MV-4-11 (cell line): ENCODE results near the gene SLC25A6.
"Not testable (repeated sequence)": the region's sequence is repeated elsewhere in the genome, so short reads cannot be mapped to it uniquely, and the experiment has no call there.

Experiments used
- DNase-seq: peaks from one replicate; lab custom pipeline; 2025; lab: John Stamatoyannopoulos, UW

SLC25A6 gene

GRCh38 chrX:1354036-1355019 is 37.6 kb downstream of the SLC25A6 start:
- no peak for DNase-seq

DNA sequence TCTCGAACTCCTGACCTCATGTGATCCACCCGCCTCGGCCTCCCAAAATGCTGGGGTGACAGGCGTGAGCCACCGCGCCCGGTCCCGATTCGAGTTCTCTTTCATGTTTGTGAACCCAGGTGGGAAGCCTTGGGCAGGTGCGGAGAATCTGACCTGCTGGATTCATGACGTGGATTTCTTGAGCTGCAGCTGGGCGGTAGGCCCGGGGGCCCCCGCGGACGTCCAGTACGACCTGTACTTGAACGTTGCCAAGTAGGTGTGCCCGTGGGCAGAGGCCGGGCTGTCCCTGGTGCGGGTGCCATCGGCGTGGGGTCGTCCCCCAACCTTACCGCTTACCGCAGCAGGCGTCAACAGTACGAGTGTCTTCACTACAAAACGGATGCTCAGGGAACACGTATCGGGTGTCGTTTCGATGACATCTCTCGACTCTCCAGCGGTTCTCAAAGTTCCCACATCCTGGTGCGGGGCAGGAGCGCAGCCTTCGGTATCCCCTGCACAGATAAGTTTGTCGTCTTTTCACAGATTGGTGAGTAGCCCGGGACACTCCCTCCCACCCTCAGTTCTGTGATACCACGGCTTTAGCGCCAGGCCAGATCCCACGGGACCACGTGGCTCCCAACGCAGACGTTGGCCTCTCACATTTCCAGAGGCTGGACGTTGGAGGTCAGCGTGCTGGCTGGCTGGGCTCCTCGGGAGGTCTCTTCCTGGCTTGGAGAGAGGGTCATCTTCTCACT is 39.8 kb downstream of the SLC25A6 start:
- no peak for DNase-seq

- not testable (repeated sequence) for DNase-seq
Observed at GRCh38 chrX:1349606-1350005, 42.3 kb downstream of the SLC25A6 start.

DNA sequence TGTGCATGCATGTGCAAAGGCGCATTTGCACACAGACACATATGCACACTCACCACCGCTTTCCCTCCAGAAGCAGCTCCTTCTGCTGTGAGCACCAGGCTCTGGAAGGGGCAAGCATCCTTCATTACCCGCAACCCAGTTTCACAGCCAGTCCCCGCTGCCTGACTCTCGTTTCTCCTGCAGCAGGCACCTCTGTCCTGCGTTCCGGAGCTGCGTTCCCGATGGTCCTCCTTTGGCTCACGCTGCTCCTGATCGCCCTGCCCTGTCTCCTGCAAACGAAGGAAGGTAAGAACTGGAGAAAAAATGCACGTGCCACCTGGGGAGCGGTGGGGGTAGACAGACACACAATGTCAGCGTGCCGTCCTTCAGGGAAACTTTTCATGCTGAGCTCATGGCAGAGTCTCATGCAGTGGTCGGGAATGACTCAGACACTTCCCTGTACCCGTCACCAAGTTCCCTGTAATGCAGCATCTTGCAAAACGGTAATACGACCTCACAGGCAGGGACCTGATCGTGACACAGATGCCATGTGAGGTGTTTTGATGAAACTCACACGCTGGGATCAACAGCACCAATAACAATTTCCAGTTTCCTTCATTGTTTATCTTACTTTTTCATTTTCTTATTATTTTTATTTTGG is 50.2 kb downstream of the SLC25A6 start:
- peak; percentile 75 for DNase-seq

DNA sequence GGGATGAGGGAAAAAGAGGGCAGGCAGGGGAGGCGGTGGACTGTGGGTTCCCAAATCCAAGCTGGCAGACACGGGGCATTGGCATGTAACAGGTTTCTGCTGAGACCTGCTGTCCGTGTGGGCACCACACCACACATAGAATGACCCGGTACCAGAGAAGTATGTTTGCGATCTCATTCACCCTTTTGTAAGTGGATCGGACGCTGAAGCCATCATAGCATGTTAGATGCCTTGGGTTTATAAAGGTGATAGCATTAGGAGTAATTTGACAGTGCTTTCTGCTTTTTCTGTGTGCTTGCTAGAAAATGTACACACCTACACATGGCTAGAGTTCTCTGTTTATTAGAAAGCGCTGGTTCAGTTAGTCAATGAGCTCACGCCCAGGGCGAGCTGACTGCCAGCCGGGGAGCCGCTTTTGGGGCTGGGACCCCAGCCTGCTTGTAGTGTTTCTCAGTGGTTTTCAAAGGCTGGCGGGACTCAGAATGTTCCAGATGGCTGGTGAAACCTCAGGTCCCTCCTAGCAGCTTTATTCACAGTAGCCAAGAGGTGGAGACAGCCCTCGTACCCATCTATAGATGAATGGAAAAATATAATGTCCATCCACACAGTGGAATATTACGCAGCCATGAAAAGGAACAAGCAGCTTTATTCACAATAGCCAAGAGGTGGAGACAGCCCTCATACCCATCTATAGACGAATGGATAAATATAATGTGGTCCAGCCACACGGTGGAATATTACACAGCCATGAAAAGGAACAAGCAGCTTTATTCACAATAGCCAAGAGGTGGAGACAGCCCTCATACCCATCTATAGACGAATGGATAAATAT is 54.7 kb downstream of the SLC25A6 start:
- peak; percentile 39 for DNase-seq

DNA sequence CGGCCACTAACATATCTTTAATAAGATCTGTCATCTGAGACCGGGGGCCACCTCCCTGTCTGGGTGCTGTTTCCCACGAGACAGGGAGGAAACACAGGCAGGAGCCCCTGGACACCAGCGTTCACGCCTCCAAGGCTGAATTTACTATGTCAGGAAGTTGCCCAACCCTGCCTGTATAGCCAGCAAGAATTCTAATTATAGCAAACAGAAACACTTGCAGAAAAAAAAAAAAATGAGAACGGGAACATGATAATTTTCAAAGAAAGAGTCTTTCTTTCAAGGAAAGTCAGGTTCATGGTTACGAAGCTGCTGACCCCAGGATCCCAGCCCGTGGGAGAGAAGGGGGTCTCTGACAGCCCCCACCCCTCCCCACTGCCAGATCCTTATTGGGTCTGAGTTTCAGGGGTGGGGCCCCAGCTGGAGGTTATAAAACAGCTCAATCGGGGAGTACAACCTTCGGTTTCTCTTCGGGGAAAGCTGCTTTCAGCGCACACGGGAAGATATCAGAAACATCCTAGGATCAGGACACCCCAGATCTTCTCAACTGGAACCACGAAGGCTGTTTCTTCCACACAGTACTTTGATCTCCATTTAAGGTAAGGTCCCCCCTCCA is 55.5 kb downstream of the SLC25A6 start, which contains the start of gene IL3RA:
IL3RA (plus strand) TSS at position 455 of the 613 bp plus-strand sequence. CDS start 4,981 bp downstream, outside the sequence.
- peak; percentile 96 for DNase-seq
